22Rv1 (cell line): Measurements from ENCODE around the gene COCH.

ENCODE experiments used
- CTCF ChIP-seq: fragments of 450-650 bp; IDR thresholded peaks from 2 replicates; pipeline ENCODE4 v1.5.1; 2017; ENCODE audit warnings: mild to moderate bottlenecking
- ZFX ChIP-seq: fragments of 450-650 bp; IDR thresholded peaks from 2 replicates; pipeline ENCODE4 v1.6.1; 2017; ENCODE audit warnings: antibody characterized with exemption, borderline replicate concordance

DNA sequence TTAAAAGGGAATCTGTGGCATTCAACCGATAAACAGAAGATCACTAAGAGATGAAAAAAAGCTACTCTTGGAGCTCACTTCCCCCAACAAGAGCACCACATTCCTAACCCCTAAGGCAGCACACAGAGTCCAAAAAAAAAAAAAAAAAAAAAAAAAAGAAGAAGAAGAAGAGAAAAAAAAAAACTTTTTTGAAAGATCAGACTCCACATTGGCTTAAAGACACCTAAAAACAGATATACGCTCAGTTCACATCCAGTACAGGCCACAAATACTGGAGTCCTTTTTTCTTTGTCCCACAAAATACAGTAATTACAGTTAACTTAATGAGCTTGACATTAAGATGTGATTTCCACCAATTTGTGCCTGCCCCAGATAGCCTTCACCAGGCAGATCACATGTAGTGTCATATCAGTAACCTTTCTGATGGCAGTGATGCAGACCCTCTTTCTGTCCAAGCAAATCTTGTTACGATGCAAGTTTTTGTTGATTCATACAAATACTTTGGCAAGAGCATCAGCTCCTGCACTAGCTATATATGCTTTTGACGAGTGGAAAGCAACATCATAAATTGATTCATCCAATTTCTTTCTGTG, 20.7 kb downstream of the COCH start:
- no peak for TF ChIP-seq CTCF
- no peak for TF ChIP-seq ZFX
